Measurements from ENCODE around the gene MGAT4B.
"Not testable (repeated sequence)": the region's sequence is repeated elsewhere in the genome, so short reads cannot be mapped to it uniquely, and the experiment has no call there.

MGAT4B gene

DNA sequence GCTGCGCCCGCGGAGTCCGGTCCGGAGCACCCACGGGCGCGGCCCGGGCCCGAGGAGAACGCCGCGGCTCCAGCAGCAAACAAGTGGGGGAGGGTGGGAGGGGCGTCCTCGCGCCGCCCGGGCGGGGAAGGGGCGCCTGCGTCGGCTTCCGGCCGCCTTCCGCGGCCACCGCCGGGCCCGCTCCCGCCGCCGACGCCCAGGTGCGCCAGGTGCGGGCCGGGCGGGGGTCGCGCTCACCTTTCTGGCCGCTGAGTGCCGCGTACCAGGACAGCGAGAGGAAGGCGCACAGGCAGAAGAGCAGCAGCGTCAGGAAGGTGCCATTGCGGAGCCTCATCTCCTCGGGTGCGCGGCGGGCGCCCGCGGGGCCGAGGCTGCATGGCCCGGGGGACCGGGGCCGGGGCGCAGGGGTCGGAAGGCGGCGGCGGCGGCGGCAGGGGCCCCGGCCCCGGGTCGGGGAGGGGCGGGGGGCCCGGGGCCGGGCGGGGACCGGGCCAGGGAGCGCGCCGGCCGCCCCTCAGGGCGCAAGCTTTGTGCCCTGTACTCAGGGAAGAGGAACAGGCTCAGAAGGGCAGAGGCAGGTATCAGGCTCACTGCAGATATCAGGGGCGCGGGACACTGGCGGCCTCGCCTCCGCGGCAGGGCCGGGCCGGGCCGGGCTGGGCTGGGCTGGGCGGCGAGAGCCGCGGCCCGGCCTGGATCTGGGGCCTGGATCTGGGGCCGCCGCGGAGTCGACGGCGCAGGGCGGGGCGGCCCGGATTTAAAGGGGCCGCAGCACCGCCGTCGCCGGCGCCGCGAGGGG is at the start of gene MGAT4B:
MGAT4B (minus strand) TSS at position 617 of the 799 bp plus-strand sequence; CDS start at position 334, 283 bp downstream.
- peak; percentile 80 to 83 for ATAC-seq

GRCh38 chr5:179854356-179854755 is 47.7 kb upstream of the MGAT4B start:
- ATAC-seq, result no peak

- ATAC-seq, result no peak
Measured at GRCh38 chr5:179852993-179853547, 46.4 kb upstream of the MGAT4B start.

DNA sequence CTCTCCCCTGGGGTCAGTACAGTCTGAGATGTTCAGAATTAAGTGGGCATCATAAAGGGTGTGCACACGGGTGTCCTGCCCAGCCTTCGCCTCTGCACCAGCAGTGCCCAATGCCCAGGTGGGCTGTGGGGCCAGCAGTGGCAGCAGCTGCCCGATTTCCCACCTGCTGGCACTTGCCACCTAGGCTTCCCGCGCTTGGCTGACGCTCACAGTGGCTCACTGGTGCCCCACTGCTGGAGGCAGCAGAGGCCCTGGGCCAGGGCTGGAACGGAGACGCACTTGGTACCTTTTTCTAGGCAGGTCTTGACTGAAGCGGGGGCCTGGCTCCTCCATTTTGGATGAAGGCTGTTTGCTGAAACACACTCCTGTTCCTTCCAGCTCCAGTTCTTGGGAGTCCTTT is 35.0 kb upstream of the MGAT4B start:
- no peak for ATAC-seq

GRCh38 chr5:179840766-179841165 is 34.1 kb upstream of the MGAT4B start:
- ATAC-seq, result no peak

DNA sequence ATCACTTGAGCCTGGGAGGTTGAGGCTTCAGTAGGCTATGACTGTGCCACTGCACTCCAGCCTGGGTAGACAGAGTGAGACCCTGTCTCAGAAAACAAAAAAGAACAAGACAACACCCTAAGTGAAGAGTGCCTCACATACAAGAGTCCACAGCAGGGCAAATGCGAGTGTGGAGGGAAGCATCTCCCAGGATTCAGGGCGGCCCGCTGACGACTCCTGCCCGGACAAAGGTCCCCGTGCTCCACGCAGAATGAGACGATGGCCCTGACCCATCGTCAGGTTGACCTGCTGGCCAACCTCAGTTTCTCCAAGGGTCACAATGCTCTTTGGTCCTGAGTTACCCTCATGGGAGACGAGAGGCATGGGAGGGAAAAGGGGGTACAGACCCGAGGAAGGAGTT is 33.7 kb upstream of the MGAT4B start:
- ATAC-seq, result no peak

DNA sequence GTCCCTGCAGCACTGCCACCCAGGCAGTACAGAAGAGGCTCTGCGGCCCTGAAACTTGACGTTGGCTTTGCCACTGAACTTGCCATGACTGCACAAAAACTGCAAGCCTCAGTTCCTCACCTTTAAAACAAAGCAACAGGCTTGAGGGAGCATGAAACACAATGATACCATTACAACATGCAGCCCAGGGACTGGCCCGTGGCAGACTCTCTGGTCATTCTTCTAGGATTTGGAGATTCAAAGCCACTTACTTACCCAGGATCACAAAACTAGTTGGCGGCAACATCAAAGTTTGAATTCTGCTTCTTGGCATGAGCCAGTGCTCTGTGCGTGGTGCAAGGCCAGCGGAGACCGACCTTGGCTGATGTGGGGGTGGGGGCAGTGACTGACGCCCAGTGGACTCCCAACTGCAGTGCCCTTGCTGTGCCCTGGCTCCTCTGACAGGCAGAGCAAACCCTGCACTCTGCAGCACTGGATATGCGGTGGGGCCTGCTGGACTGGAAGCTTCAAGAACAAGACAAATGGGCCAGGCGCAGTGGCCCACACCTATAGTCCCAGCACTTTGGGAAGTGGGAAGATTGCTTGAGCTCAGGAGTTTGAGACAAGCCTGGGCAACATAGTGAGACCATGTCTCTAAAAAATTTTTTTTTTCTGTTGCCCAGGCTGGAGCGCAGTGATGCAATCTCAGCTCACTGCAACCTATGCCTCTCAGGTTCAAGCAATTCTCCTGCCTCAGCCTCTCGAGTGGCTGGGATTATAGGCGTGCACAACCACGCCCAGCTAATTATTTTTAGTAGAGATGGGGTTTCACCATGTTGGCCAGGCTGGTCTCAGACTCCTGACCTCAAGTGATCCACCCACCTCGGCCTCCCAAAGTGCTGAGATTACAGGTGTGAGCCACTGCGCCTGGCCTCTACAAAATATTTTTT is 32.9 kb upstream of the MGAT4B start:
- ATAC-seq, result no peak

GRCh38 chr5:179837076-179838011 is 30.7 kb upstream of the MGAT4B start:
- no peak for ATAC-seq

DNA sequence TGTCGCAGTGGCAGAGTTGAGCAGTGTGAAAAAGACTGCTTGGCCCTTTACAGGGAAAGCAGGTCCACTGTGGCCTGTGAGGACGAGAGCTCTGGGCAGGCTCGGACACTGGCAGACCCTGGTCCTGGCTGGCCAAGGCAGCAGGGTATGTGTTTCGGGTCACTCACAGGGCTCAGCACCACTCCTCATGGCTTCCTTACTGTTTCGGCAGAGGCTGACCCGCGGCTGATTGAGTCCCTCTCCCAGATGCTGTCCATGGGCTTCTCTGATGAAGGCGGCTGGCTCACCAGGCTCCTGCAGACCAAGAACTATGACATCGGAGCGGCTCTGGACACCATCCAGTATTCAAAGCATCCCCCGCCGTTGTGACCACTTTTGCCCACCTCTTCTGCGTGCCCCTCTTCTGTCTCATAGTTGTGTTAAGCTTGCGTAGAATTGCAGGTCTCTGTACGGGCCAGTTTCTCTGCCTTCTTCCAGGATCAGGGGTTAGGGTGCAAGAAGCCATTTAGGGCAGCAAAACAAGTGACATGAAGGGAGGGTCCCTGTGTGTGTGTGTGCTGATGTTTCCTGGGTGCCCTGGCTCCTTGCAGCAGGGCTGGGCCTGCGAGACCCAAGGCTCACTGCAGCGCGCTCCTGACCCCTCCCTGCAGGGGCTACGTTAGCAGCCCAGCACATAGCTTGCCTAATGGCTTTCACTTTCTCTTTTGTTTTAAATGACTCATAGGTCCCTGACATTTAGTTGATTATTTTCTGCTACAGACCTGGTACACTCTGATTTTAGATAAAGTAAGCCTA is 29.8 kb upstream of the MGAT4B start:
- ATAC-seq, result peak; percentile 97 to 99

- not testable (repeated sequence) for ATAC-seq
Measured at GRCh38 chr5:179834871-179835270, 28.2 kb upstream of the MGAT4B start.

DNA sequence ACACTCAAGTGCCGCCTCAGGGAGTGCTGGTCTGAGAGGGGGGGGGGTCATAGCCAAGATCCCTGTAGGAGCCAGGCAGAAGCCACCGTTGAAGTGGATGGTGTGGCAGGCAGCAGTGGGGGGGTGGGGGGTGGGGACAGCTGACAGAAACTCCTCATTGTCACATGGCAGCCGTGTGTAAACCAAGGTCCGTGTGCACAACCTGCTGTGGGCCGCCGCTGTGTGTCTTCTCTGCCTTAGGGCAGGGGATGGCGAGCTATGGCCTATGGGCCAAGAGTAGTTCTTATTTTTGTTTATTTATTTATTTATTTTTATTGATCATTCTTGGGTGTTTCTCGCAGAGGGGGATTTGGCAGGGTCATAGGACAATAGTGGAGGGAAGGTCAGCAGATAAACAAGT is 27.5 kb upstream of the MGAT4B start:
- ATAC-seq, result no peak

- no peak for ATAC-seq
Measured at GRCh38 chr5:179833709-179834070, 27.0 kb upstream of the MGAT4B start.

DNA sequence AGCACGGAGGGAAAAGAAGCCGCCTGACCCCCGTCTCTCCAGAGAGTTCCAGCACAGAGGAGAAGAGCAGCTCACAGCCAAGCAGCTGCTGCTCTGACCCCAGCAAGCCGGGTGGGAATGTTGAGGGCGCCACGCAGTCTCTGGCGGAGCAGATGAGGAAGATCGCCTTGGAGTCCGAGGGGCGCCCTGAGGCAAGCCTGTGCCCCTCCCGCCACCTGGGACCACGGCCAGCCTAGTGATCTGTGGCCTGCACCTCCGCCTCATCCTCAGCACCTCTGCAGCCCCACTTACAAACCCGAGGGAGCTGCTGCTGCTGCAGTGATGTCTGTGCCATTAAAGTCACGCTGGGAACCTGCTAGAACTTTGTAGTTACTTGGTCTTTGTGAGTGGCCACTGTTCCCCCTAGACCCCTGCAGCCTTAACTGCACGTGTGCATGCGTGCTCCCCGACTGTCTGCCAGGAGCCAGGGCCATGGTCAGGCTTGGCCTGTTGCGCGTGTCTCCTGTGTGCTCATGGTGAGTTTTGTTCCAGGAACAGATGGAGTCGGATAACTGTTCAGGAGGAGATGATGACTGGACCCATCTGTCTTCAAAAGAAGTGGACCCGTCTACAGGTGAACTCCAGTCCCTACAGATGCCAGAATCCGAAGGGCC is 26.5 kb upstream of the MGAT4B start:
- ATAC-seq, result no peak

DNA sequence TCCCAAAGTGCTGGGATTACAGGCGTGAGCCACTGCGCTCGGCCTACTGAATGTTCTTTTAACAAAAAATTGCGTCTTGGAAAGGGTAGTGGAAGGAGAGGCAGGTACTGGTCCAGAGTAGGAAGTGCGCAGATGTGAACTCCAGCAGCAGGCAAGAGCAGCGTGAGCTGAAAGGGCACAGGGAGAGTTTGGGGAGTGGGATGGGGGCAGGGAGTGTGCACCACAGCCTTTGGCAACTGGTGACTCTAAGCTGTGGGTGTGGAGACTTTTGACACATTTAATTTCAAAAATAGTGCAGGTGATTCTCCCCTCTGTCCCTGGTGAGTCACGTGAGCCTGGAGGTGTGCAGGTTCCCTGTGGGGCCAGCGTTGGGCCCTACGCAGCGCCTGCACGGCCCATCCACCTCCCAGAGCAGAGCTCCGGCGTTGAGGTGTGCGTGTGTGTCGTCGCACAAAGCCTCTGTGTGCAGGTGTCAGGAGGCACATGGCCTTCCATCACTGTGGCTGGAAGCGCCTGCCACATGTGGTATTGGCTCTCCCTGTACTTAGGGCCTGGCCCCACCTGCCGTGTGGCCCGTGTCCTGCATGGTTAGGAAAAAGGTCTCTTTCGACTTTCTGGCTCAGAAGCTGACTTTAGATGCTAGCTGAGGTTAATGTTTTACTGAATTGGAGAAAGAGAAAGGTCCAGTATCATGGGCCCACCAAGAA is 25.5 kb upstream of the MGAT4B start:
- ATAC-seq, result no peak

- ATAC-seq, result no peak
Measured at GRCh38 chr5:179830818-179831468, 24.3 kb upstream of the MGAT4B start.

DNA sequence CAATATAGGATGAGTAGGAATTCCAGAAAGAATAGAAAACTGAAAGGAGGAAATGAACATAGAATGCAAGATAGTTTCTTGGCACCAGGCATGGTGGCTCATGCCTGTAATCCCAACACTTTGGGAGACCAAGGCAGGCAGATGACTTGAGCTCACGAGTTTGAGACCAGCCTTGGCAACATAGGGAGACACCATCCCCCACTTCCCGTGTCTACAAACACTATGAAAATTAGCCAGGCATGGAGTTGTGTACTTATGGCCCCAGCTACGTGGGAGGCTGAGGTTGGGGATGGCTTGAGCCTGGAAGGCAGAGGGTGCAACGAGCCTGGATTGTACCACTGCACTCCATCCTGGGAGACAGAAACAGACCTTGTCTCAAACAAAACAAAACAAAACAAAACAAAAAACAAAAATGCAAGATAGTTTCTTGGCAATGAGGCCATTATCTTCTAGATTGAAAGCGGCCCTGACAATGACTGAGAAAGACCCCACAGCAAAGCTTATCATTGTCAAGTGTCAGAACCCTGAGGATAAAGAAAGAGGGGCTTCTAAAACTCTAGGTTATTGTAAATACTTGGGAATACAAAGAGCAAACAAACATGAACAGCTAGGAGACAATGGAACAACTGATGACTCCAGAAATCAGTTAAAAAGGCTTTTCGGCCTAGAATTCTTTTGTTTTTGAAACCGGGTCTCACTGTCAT is 23.2 kb upstream of the MGAT4B start:
- no peak for ATAC-seq

GRCh38 chr5:179828756-179829421 is 22.2 kb upstream of the MGAT4B start:
- no peak for ATAC-seq

DNA sequence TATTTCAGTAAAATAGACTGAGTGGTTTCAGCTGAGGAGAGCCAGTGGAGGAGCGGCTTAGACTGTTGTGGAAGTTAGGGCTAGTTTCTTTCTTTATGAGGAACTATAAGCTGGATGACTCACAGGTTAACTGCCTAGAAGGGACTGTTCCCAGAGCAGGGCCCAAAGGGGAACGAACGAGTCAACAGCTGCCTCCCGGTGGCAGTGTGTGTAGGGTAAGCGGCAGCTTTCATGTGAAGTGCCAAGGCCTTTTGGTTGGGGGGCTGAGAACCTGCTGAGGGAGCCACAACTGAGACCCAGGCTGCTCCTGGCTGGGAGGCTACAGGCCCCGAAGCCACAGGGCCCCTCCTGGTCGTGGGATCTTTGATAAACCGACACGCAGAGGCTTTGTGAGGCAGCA is 21.0 kb upstream of the MGAT4B start:
- peak; percentile 91 to 95 for ATAC-seq
